ENCODE data around the gene NUMA1. TPM values are rescaled to one million over a fixed set of nuclear protein-coding genes. Genes with fewer than 3 reads are reported as not detected.

Gene NUMA1
- total and polyA plus RNA-seq, 2 experiments from 2014 or later = 33.2 to 104 TPM

GRCh38 chr11:72105888-72106287 is 25.5 kb upstream of the NUMA1 start, which contains the start of gene TOMT:
Gene TOMT (plus strand): TSS chr11:72105924. CDS start chr11:72105952, 28 bp downstream.
- Histone ChIP-seq H3K4me1 (ENCODE audit: insufficient read depth) (peaks cover 6% of the 10 kb centered on the region; the same call in 1 of the 2 replicates), H3F3A (replicated peaks; ENCODE audit: low read depth) (peaks cover 9% of the 10 kb centered on the region; the same call in 1 of the 2 replicates), H3K9me2 (ENCODE audit: insufficient read depth) (no peaks in the 10 kb centered on the region), H3K36me3 (ENCODE audit: insufficient read depth) (no peaks in the 10 kb centered on the region), H3K79me2 (replicated peaks; ENCODE audit: insufficient read depth) (peaks cover 20% of the 10 kb centered on the region), H4K20me1 (replicated peaks; ENCODE audit: insufficient read depth) (no peaks in the 10 kb centered on the region), H2AFZ (no peak within 1 kb of the TSS), H3K4me3 (no peak within 1 kb of the TSS), H3K27ac (ENCODE audit: low read depth) (no peak within 1 kb of the TSS), H3K27me3 (ENCODE audit: insufficient read depth) (no peaks in the 10 kb centered on the region), H3K4me2 (no peak within 1 kb of the TSS)
- H3K4me1 Mint-ChIP-seq = peaks cover 29% of the 10 kb centered on the region
- H3K4me3 Mint-ChIP-seq = no peak within 1 kb of the TSS
- TF ChIP-seq POLR2AphosphoS5 (IDR thresholded peaks at IDR 0.05; ENCODE audit: low read depth) (no peak), EZH2 (IDR thresholded peaks at IDR 0.05; ENCODE audit: low read depth, unreplicated experiment) (no peak), NANOG (IDR thresholded peaks at IDR 0.05; ENCODE audit: borderline replicate concordance) (no peak), REST (IDR thresholded peaks at IDR 0.05; ENCODE audit: unreplicated experiment) (no peak), ZNF331 (CRISPR knock-in tag; IDR thresholded peaks at IDR 0.05; ENCODE audit: low read depth) (no peak)
- H3K36me3 Mint-ChIP-seq (ENCODE audit: low read depth) = peaks cover 15% of the 10 kb centered on the region
- peaks cover 9% of the 10 kb centered on the region for H3K27me3 Mint-ChIP-seq (ENCODE audit: insufficient read depth, low read depth, poor library complexity)
- no peak within 1 kb of the TSS for H3K27ac Mint-ChIP-seq
- H3K9me3 Mint-ChIP-seq = no peaks in the 10 kb centered on the region; the same call in 1 of the 3 replicates
- no peak for ATAC-seq
- no peak for DNase-seq (ENCODE audit: low spot score)

- Histone ChIP-seq H3K4me3 (peak overlapping the region; percentile 54), H3K27me3 (ENCODE audit: insufficient read depth) (no peaks in the 10 kb centered on the region), H4K20me1 (replicated peaks; ENCODE audit: insufficient read depth) (no peaks in the 10 kb centered on the region; the same call in none of the 2 replicates), H2AFZ (no peak overlapping the region), H3F3A (replicated peaks; ENCODE audit: low read depth) (peaks cover 9% of the 10 kb centered on the region; the same call in 1 of the 2 replicates), H3K4me1 (ENCODE audit: insufficient read depth) (peaks cover 6% of the 10 kb centered on the region; the same call in 1 of the 2 replicates), H3K4me2 (peak overlapping the region; percentile 78), H3K27ac (ENCODE audit: low read depth) (peak overlapping the region; percentile 90), H3K79me2 (replicated peaks; ENCODE audit: insufficient read depth) (peaks cover 29% of the 10 kb centered on the region), H3K9me2 (ENCODE audit: insufficient read depth) (no peaks in the 10 kb centered on the region), H3K36me3 (ENCODE audit: insufficient read depth) (no peaks in the 10 kb centered on the region; the same call in 1 of the 2 replicates)
- Mint-ChIP-seq H3K4me1 (peaks cover 29% of the 10 kb centered on the region), H3K27ac (peak overlapping the region; percentile 98), H3K27me3 (ENCODE audit: insufficient read depth, low read depth, poor library complexity) (peaks cover 13% of the 10 kb centered on the region), H3K4me3 (peak overlapping the region; percentile 96), H3K36me3 (ENCODE audit: low read depth) (peaks cover 24% of the 10 kb centered on the region), H3K9me3 (no peaks in the 10 kb centered on the region; the same call in 2 of the 3 replicates)
- TF ChIP-seq CTCF (conservative IDR thresholded peaks at IDR 0.05; ENCODE audit: low read depth in 2 of 2) (peak in 1 of 2 experiments; percentile 5; a peak in 1 of 4 replicates), ETS1 (IDR thresholded peaks at IDR 0.05) (no peak), ZNF331 (CRISPR knock-in tag; IDR thresholded peaks at IDR 0.05; ENCODE audit: low read depth) (no peak), POLR2AphosphoS5 (IDR thresholded peaks at IDR 0.05; ENCODE audit: low read depth) (no peak), ZNF114 (CRISPR knock-in tag; IDR thresholded peaks at IDR 0.05) (no peak), REST (IDR thresholded peaks at IDR 0.05; ENCODE audit: unreplicated experiment) (no peak)
- no peak for DNase-seq (ENCODE audit: low spot score)
- no peak for ATAC-seq
Observed at GRCh38 chr11:72103754-72104167, 23.4 kb upstream of the NUMA1 start.
